Measurements from ENCODE around the gene MACROD1. TPM values are rescaled to one million over a fixed set of nuclear protein-coding genes. Genes with fewer than 3 reads are reported as not detected.

Gene MACROD1
- total and polyA plus RNA-seq, 12 donors: 77.6 to 497 (median 115) TPM

GRCh38 chr11:64132982-64133705 is 32.8 kb downstream of the MACROD1 start:
- ATAC-seq (peak in 1 of 8 donors; percentile 5), DNase-seq (no peak)
- H3K4me1 ChIP-seq: peaks cover 0 to 27% (median 5%) of the 10 kb centered on the region in 9 donors
- H3K4me3 ChIP-seq: no peak overlapping the region
- TF ChIP-seq CTCF (IDR thresholded peaks at IDR 0.05): no peak
- intact Hi-C loops (cut with DNase I): no loop called here
- no peak overlapping the region for H3K27ac ChIP-seq
- H3K27me3 ChIP-seq: no peaks in the 10 kb centered on the region
- no peaks in the 10 kb centered on the region for H3K9me3 ChIP-seq
- no peaks in the 10 kb centered on the region for H3K36me3 ChIP-seq
- 84 to 92% methylated on average over 17 of the region's 17 CpGs for WGBS, 2 donors

- peaks cover 0 to 31% (median 5%) of the 10 kb centered on the region in 9 donors for H3K4me1 ChIP-seq
- H3K36me3 ChIP-seq: no peaks in the 10 kb centered on the region
- no peak for TF ChIP-seq CTCF (IDR thresholded peaks at IDR 0.05)
- no peaks in the 10 kb centered on the region for H3K9me3 ChIP-seq
- ATAC-seq (peak in 3 of 8 donors; percentile 18 to 34 (median 31)), DNase-seq (no peak)
- intact Hi-C loops (cut with DNase I): no loop called here
- no peak overlapping the region for H3K27ac ChIP-seq
- H3K4me3 ChIP-seq: no peak overlapping the region
- WGBS, 2 donors: 36 to 53% methylated on average over 13 of the region's 13 CpGs
- no peaks in the 10 kb centered on the region for H3K27me3 ChIP-seq
Measured at GRCh38 chr11:64132191-64132771, 33.6 kb downstream of the MACROD1 start.

- no peak for DNase-seq
- intact Hi-C loops (cut with DNase I): no loop called here
- no peak overlapping the region for H3K4me3 ChIP-seq
Measured at GRCh38 chr11:64131683-64132190, 34.2 kb downstream of the MACROD1 start.

GRCh38 chr11:64130618-64131017 is 35.3 kb downstream of the MACROD1 start:
- Histone ChIP-seq H3K27ac (no peak overlapping the region), H3K4me1 (peaks cover 0 to 31% (median 5%) of the 10 kb centered on the region in 9 donors), H3K9me3 (no peaks in the 10 kb centered on the region), H3K27me3 (no peaks in the 10 kb centered on the region), H3K4me3 (no peak overlapping the region), H3K36me3 (no peaks in the 10 kb centered on the region)
- intact Hi-C loops (cut with DNase I): no loop called here
- TF ChIP-seq CTCF (IDR thresholded peaks at IDR 0.05): no peak
- WGBS, 2 donors: 80% methylated on average over 13 of the region's 13 CpGs
- no peak for DNase-seq
- ATAC-seq: no peak

More at GRCh38 chr11:64131683-64132190, 34.2 kb downstream of the MACROD1 start:
- no peaks in the 10 kb centered on the region for H3K9me3 ChIP-seq
- H3K27ac ChIP-seq: no peak overlapping the region
- TF ChIP-seq CTCF (IDR thresholded peaks at IDR 0.05): no peak
- no peaks in the 10 kb centered on the region for H3K36me3 ChIP-seq
- WGBS, 2 donors: 59 to 73% methylated on average over 9 of the region's 9 CpGs
- no peaks in the 10 kb centered on the region for H3K27me3 ChIP-seq
- no peak for ATAC-seq
- H3K4me1 ChIP-seq: peaks cover 0 to 31% (median 5%) of the 10 kb centered on the region in 9 donors
